Omental fat pad (tissue), 4 donors: Measurements from ENCODE around the gene PKNOX2. TPM values are rescaled to one million over a fixed set of nuclear protein-coding genes. Genes with fewer than 3 reads are reported as not detected.

ENCODE experiments used
- ATAC-seq: fragments of 150-250 bp; one replicate; pipeline ENCODE4 v1.9.1; 2016; ENCODE audit warnings: mild to moderate bottlenecking, moderate library complexity; ENCODE audit not compliant: low FRiP score
- DNase-seq: peaks from one replicate; pipeline ENCODE4 v3.0.0-alpha.2; 2019; ENCODE audit warnings: low spot score
- total RNA-seq, 4 donors: library from RNA; depleted of rRNA; stranded (reverse); fragments of >200 nt; gene quantifications; one replicate each; pipeline ENCODE4 v1.1.0, GENCODE V29; 2016
- TF ChIP-seq, protein P1 (sequence below), 3 donors: fragments of 450-650 bp; IDR thresholded peaks; one replicate each; pipeline ENCODE4 v1.5.1; 2016 to 2017; ENCODE audit warnings: antibody characterized with exemption in 3 of 3, mild to moderate bottlenecking in 3 of 3, moderate library complexity in 2 of 3

The PKNOX2 gene
- total RNA-seq, 4 donors from 2014 or later: 0.19 to 2.7 (median 0.82) TPM

DNA sequence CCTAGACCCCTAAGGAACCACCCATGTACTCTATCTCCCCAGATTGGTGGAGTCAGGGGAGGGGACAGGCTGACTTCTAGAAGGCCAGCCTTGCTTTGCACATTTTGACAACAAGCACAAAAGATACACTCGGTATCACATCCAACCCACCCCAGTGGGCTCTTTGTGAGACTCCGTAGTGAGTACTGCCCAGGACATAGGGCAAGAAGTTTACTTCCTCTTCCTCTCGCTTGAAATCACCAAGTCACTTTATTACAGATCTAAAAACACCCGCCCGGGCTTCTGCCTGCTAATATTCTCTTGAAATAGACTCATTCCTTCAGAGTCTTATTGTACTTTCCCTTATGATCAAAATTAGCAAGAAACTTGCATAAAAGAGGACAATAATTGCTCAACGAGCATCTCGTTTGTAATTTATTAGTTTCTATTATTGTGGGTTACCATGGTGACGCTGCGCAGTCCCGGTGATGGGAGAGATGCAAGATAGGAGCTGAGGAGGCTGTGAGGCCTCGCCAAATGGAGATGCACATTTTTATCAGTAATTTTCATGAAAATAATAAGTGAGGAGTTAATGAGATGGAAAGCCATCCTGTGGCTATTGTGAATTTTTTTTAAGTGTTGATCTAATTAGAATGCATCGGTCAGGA is 234.6 kb downstream of the PKNOX2 start:
- ATAC-seq (no peak), DNase-seq (no peak)
- TF ChIP-seq, protein P1, sequence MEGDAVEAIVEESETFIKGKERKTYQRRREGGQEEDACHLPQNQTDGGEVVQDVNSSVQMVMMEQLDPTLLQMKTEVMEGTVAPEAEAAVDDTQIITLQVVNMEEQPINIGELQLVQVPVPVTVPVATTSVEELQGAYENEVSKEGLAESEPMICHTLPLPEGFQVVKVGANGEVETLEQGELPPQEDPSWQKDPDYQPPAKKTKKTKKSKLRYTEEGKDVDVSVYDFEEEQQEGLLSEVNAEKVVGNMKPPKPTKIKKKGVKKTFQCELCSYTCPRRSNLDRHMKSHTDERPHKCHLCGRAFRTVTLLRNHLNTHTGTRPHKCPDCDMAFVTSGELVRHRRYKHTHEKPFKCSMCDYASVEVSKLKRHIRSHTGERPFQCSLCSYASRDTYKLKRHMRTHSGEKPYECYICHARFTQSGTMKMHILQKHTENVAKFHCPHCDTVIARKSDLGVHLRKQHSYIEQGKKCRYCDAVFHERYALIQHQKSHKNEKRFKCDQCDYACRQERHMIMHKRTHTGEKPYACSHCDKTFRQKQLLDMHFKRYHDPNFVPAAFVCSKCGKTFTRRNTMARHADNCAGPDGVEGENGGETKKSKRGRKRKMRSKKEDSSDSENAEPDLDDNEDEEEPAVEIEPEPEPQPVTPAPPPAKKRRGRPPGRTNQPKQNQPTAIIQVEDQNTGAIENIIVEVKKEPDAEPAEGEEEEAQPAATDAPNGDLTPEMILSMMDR (IDR thresholded peaks at IDR 0.05): no peak

DNA sequence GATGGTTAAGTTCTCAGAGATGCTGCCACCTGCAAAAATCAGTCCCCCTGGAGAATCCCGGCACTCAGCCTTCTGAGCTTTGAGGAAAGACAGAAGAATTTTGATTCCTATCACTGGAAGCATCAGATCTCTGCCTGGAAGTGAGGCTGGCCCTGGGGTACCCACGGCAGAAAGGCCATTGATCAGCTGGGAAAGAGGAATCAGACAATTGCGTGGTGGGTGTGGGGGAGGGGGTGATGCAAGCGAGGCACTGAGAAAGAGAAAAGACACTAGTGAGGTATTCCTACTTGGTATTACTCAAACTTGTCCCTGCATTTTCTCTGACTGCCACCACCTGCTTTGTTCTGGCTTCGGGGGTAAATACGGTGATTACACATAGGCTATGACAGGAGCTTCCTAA is 235.4 kb downstream of the PKNOX2 start:
- no peak for DNase-seq
- ATAC-seq: no peak
- TF ChIP-seq, protein P1 (IDR thresholded peaks at IDR 0.05): no peak

DNA sequence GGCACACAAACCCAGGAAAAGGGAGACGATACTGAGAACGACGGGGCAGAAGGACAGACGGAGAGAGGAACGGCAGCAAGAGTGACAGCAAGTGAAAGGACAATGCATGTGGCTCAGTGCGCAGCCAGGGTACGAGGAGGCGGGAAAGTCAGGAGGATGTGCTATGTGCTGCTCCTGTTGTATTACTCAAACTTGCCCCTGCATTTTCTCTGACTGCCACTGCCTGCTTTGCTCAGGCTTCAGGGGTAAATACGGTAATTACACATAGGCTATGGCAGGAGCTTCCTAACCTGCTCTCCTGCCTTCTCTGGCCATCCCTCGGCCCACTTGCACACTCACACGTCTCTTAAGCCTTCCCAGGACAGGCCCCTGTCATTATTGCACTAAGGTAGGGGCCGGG is 236.7 kb downstream of the PKNOX2 start:
- no peak for DNase-seq
- ATAC-seq: no peak
- TF ChIP-seq, protein P1 (IDR thresholded peaks at IDR 0.05): no peak

DNA sequence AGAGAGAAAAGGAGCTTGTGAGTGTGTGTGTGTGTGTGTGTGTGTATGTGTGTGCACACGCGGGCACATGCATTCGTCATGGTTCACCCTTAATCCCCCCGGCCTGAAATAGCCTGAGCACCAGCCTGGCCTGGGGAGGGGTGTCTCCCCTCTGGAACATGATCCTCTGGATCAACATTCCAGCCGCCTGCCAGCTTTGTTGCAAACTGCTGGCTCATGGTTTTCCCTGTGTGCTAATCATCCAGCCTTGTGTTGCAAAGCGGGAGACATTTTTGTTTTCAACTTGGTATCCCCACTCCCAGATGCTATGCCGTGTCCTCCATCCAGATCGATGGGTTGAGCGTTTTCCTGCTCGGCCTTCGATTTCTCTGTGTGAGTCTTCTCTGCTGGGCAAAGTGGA is 237.2 kb downstream of the PKNOX2 start:
- no peak for DNase-seq
- TF ChIP-seq, protein P1 (IDR thresholded peaks at IDR 0.05): no peak
- ATAC-seq: no peak

DNA sequence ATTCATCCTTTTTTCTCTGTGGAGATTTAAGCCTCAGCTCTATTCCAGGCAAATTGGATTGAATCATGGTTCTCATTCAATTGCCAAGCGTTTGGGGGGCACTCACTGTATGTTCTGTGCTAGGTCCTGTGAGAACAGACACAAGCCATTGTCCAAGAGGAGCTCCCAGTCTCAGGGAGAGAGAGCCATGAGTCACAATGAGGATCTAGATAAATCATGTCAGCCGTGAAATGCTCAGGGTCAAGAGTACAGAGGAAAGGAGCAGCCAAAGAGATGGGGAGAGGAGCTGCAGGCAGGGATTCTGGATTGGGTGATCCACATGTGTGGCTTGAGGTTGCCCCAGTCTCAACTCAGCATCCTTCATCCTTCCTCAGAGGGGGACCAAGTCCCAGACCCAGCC is 237.9 kb downstream of the PKNOX2 start:
- DNase-seq: no peak
- ATAC-seq: no peak
- TF ChIP-seq, protein P1 (IDR thresholded peaks at IDR 0.05): no peak

DNA sequence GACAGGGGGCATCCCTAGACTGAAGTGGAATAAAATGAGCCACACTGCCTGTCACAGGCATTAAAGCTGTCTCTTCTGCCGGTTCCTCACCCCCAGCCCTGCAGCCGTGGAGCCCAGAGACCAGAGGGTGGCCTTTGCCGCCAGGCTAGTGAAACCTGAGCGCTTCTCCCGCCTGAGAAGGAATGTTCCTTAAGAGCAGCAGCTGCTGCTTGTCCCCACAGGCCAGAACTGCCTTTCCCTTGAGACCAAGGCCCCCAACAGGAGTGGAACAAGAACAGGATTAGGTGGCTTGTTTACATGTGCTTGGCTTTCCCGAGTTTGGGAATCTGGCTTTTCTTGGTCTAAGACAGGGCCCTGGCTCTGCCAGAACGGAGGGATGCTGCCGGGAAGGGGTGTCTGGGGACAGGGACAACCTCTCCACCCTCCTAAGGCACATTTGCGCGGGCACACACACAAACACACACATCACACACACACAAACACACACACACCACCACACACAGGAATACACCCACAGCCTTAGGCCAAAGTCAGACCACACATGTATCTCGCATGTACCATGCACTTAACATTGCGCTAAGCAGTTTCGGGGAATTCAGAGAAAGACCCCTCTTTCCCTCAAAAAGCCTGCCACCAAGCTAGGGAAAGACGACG is 239.7 kb downstream of the PKNOX2 start:
- TF ChIP-seq, protein P1 (IDR thresholded peaks at IDR 0.05): no peak
- DNase-seq (no peak), ATAC-seq (no peak)
